ENCODE results near the gene FAT4. TPM values are rescaled to one million over a fixed set of nuclear protein-coding genes. Genes with fewer than 3 reads are reported as not detected.

The FAT4 gene, protein sequence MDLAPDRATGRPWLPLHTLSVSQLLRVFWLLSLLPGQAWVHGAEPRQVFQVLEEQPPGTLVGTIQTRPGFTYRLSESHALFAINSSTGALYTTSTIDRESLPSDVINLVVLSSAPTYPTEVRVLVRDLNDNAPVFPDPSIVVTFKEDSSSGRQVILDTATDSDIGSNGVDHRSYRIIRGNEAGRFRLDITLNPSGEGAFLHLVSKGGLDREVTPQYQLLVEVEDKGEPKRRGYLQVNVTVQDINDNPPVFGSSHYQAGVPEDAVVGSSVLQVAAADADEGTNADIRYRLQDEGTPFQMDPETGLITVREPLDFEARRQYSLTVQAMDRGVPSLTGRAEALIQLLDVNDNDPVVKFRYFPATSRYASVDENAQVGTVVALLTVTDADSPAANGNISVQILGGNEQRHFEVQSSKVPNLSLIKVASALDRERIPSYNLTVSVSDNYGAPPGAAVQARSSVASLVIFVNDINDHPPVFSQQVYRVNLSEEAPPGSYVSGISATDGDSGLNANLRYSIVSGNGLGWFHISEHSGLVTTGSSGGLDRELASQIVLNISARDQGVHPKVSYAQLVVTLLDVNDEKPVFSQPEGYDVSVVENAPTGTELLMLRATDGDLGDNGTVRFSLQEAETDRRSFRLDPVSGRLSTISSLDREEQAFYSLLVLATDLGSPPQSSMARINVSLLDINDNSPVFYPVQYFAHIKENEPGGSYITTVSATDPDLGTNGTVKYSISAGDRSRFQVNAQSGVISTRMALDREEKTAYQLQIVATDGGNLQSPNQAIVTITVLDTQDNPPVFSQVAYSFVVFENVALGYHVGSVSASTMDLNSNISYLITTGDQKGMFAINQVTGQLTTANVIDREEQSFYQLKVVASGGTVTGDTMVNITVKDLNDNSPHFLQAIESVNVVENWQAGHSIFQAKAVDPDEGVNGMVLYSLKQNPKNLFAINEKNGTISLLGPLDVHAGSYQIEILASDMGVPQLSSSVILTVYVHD (N-terminal part only)
- 10 to 100 TPM in 2 of 8 experiments, 1 to 10 TPM in 6; 6.1 to 17.3 (median 7.6) TPM for total RNA-seq

DNA sequence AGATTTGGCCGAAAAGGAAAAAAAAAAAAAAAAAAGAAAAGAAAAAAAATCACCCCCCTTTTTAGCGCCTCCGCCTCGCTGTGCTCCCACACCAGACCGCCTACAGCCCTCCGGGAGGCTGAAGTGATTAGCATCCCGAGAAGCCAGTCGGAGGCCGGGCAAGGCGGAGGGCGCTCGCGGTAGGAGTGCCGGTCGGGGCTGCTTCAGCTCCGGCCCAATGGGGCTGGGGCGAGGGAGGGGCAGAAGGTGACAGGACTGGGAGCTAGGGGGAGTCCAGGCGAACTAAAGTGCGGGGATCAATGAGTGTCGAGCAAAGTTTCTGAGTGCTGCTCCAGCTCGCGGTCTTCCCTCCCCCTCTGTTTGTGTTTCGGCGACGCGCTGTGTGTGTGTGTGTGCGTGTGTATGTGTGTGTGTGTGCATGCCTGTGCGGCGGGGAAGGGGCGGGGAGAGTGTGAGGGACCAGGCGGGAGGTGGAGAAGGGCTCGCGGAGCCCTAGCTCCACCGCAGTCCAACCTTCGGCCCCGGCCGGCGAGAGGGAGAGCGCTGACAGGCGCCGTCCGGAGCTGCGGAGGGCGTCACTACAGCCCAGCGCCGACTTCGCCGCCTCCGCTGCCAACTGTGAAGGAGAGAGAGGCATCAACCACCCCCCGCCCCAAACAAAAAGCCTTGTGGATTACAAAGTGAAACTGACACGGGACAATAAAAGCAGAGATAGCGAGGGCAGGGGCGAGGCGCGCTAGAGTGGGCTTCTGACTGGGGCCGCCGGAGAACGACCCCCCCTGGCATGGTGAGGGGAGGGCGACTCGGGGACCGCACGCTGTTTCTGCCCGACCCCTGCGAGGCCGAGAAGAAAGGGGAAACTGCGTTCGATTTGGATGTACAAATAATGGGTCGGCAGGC, at the start of gene FAT4:
Gene FAT4 (plus strand): TSS at position 280 of the 900 bp plus-strand sequence. CDS start 1,457 bp downstream, outside the sequence.
- 0 to 4% (median 0%) methylated on average over 8 to 10 of the region's 68 CpGs; no CpG with 5 or more reads in 5 of the 10 experiments for WGBS, 10 experiments
- H3K4me3 ChIP-seq, result peak within 1 kb of the TSS; percentile 50 to 77 (median 59)
- H3K4me1 ChIP-seq (replicated peaks in 1 of 2), result peaks cover 3% of the 10 kb centered on the region in 2 donors
- in situ Hi-C loops (cut with MboI; ENCODE audit: low pct_unique_long_range_greater_than_20kb in 2 of 9, low sequenced_read_pairs in 9 of 9, unreplicated experiment in 9 of 9), result loop anchor here in 5 of 9 experiments (10.0 to 25.0 kb wide), 3 partner anchors 440 to 1297 kb away; no protein-coding TSS in a partner anchor
- ATAC-seq (replicated peaks in 6 of 8), result peak; percentile 83 to 91 (median 89)
- H3K27ac ChIP-seq, result no peak within 1 kb of the TSS

DNA sequence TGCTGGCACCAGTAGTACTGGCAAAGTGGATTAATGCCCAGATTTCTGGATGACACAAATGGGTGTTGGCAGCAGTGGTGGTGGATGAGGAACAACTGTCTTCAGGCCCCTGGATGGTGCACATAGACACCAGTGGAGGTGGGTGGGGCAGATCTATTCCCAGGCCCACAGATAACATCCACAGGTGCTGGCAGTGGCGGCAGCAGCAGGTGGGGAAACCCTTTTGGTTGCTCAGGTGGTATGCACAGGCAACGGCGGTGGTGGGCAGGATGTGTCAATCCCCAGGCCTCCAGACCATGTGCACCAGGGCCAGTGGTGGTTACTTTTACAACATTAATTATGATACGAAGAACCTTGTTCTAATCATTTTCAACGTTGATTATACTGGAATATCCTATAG, 48.9 kb upstream of the FAT4 start:
- no peak for ATAC-seq (replicated peaks in 6 of 8)

DNA sequence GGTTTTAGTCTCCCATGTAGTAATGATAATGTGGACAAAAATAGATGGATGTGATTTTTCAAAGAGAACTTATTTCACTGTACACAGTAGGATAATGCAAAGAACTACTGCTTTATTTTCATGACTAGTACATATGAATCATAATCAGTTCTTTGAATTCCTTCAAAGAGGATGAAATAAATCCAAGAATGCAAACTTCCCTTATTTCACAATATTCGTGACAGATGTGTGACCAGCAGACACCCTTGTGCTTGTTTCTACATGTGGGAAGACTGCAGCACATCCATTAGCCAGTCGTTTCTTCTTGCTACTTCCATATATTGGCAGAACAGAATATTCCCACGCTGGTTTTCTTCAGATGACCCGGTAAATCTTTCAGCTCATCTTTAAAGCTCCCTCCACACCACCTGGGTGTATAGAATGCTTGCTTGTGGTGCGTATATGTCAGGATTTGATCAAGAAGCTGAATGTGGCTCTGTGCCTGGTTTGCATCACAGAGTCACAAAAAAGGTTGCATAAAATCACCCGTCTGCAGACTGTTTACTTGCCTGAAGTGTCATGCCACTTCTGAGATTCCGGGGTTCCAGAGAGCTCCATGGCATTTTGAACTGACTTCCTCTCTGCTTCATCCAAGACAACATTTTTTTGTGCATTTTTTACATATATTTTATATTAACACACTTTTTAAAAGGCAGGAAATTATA, 47.7 kb upstream of the FAT4 start:
- in situ Hi-C loops (cut with MboI; ENCODE audit: low pct_unique_long_range_greater_than_20kb in 2 of 9, low sequenced_read_pairs in 9 of 9, unreplicated experiment in 9 of 9), result loop anchor here in 1 of 9 experiments (25.0 kb wide), 1 partner anchor 930 kb away; no protein-coding TSS in a partner anchor
- WGBS, 10 experiments, result 0 to 100% (median 51%) methylated on average over 1 to 7 of the region's 7 CpGs
- peaks cover 6 to 12% of the 10 kb centered on the region in 2 donors for H3K4me1 ChIP-seq (replicated peaks in 1 of 2)
- no peak overlapping the region for H3K27ac ChIP-seq
- H3K4me3 ChIP-seq, result no peak overlapping the region
- ATAC-seq (replicated peaks in 6 of 8), result peak in 6 of 8 experiments; percentile 33 to 89 (median 66)

More for the DNA sequence above, 48.9 kb upstream of the FAT4 start:
- Histone ChIP-seq H3K27ac (no peak overlapping the region), H3K4me3 (no peak overlapping the region), H3K4me1 (replicated peaks in 1 of 2) (peaks cover 6 to 12% of the 10 kb centered on the region in 2 donors)
- in situ Hi-C loops (cut with MboI; ENCODE audit: low pct_unique_long_range_greater_than_20kb in 2 of 9, low sequenced_read_pairs in 9 of 9, unreplicated experiment in 9 of 9), result loop anchor here in 1 of 9 experiments (25.0 kb wide), 1 partner anchor 929 kb away; no protein-coding TSS in a partner anchor
- WGBS, 10 experiments, result 74 to 100% (median 96%) methylated on average over 2 to 4 of the region's 5 CpGs; no CpG with 5 or more reads in 1 of the 10 experiments

DNA sequence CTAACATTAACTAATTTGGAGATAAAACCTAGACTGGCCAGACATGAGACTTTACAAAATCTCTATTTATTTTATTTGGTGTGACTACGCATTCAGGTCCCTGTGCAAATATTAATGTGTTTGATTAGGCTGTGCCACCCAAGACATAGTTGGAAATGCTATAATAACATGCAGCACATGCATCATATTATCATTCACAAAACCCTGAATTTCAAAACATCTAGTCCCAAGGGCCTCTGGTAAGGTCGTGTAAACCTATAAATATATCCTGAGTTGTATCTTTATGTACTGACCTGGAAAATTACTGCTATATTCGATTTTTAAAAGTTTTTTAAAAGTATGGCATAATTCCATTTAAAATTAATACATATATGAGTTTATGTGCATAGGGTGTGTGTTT, 47.1 kb upstream of the FAT4 start:
- H3K27ac ChIP-seq, result no peak overlapping the region
- ATAC-seq (replicated peaks in 6 of 8), result peak in 1 of 8 experiments; percentile 70
- peaks cover 6 to 12% of the 10 kb centered on the region in 2 donors for H3K4me1 ChIP-seq (replicated peaks in 1 of 2)
- WGBS, 10 experiments, result 9 to 76% (median 53%) methylated on average over 1 to 3 of the region's 3 CpGs
- in situ Hi-C loops (cut with MboI; ENCODE audit: low pct_unique_long_range_greater_than_20kb in 2 of 9, low sequenced_read_pairs in 9 of 9, unreplicated experiment in 9 of 9), result loop anchor here in 1 of 9 experiments (25.0 kb wide), 1 partner anchor 930 kb away; no protein-coding TSS in a partner anchor
- H3K4me3 ChIP-seq, result no peak overlapping the region

DNA sequence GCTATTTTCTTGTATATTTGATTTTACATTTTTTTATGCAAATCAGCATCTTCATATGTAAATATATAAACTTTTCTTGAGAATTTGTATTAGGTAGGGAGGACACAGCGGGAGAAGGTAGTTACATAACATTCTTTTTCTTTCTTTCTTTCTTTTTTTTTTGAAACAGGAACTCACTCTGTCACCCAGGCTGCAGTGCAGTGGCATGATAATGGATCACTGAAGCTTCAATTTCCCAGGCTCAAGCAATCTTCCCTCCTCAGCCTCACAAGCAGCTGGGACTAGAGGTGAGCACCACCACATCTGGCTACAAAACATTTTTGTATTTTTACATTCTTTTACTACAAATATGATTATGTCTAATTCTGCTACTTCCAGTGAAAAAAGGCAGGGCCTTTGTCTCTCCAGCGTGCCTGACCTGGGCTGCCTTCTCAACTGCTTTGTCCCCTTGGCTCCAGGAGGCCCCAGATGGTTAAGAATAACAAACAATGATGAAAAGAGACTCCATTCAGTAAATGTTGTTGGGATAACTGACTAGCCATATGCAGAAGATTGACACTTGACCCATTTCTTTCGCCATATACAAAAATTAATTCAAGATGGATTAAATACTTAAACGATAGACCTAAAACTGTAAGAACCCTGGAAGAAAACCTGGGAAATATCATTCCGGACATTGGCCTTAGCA, 46.5 kb upstream of the FAT4 start:
- in situ Hi-C loops (cut with MboI; ENCODE audit: low pct_unique_long_range_greater_than_20kb in 2 of 9, low sequenced_read_pairs in 9 of 9, unreplicated experiment in 9 of 9), result loop anchor here in 1 of 9 experiments (25.0 kb wide), 1 partner anchor 931 kb away; no protein-coding TSS in a partner anchor
- no peak overlapping the region for H3K27ac ChIP-seq
- ATAC-seq (replicated peaks in 6 of 8), result peak in 2 of 8 experiments; percentile 28 to 52
- WGBS, 10 experiments, result 50 to 100% (median 70%) methylated on average over 1 to 5 of the region's 5 CpGs
- no peak overlapping the region for H3K4me3 ChIP-seq
- peaks cover 6 to 12% of the 10 kb centered on the region in 2 donors for H3K4me1 ChIP-seq (replicated peaks in 1 of 2)

DNA sequence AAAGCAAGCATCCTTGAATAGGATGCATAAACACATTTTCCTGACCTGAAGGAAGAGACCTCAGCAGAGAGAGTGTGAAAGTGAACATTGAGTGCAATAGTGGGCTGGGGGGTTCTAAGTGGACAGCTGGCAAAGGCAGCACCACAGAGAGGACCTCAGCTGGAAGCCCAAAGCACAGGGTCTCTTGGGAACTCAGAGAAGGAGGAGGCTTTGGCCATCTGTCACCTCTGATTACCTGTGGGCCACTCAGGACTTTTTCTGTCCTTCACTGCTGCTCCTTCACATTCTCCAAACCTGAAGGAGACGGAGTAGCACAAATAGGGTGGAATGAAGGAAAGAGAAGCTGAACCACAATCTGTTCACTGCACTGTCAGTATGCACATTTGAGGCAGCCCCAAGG, 37.9 kb upstream of the FAT4 start:
- H3K4me3 ChIP-seq, result no peak overlapping the region
- H3K27ac ChIP-seq, result no peak overlapping the region
- in situ Hi-C loops (cut with MboI; ENCODE audit: low pct_unique_long_range_greater_than_20kb in 2 of 9, low sequenced_read_pairs in 9 of 9, unreplicated experiment in 9 of 9), result loop anchor here in 2 of 9 experiments (25.0 kb wide), 1 partner anchor 940 kb away; no protein-coding TSS in a partner anchor
- no peak for ATAC-seq (replicated peaks in 6 of 8)
- H3K4me1 ChIP-seq (replicated peaks in 1 of 2), result no peaks in the 10 kb centered on the region
- WGBS, 10 experiments, result 43 to 100% (median 80%) methylated on average over 1 of the region's 1 CpG; no CpG with 5 or more reads in 5 of the 10 experiments

DNA sequence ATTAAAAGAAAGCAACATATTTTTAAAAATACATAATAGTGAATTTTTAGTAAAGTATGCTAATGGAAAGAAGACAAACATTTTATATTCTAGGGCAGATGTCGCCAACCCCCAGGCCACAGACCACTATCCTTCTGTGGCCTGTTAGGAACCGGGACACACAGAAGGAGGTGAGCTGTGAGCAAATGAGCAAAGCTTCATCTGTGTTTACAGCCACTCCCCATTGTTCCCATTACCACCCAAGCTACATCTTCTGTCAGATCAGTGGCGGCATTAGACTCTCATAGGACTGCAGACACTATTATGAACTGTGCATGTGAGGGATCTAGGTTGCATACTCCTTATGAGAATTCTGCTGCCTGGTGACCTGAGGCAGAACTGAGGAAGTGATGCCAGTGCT, 37.0 kb upstream of the FAT4 start:
- ATAC-seq (replicated peaks in 6 of 8), result peak in 1 of 8 experiments; percentile 65
- Histone ChIP-seq H3K4me1 (replicated peaks in 1 of 2) (no peaks in the 10 kb centered on the region), H3K4me3 (no peak overlapping the region), H3K27ac (no peak overlapping the region)
- 25 to 94% (median 72%) methylated on average over 1 to 3 of the region's 3 CpGs; no CpG with 5 or more reads in 4 of the 10 experiments for WGBS, 10 experiments
- in situ Hi-C loops (cut with MboI; ENCODE audit: low pct_unique_long_range_greater_than_20kb in 2 of 9, low sequenced_read_pairs in 9 of 9, unreplicated experiment in 9 of 9), result loop anchor here in 2 of 9 experiments (25.0 kb wide), 1 partner anchor 940 kb away; no protein-coding TSS in a partner anchor

DNA sequence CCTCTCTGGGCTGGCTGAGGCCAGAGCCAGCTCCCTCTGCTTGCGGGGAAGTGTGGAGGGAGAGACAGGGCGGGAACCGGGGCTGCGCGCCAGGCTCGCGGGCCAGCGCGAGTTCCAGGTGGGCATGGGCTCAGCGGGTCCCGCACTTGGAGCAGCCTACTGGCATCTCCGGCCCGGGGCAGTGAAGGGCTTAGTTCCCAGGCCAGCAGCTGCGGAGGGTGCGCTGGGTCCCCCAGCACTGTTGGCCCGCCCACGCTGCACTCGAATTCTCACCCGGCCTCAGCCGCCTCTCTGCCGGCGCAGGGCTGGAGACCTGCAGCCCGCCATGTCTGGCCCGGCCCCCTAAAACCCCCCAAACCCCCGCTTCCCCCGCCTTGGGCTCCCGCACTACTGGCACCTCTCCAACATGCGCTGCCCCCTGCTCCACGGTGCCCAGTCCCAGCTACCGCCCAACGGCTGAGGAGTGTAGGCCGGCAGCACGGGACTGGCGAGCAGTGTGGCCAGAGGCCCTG, 33.8 kb upstream of the FAT4 start:
- no peak for ATAC-seq (replicated peaks in 6 of 8)
- Histone ChIP-seq H3K4me3 (no peak overlapping the region), H3K4me1 (replicated peaks in 1 of 2) (no peaks in the 10 kb centered on the region), H3K27ac (no peak overlapping the region)
- WGBS, 10 experiments, result 96 to 100% (median 100%) methylated on average over 1 to 8 of the region's 34 CpGs; no CpG with 5 or more reads in 7 of the 10 experiments
- in situ Hi-C loops (cut with MboI; ENCODE audit: low pct_unique_long_range_greater_than_20kb in 2 of 9, low sequenced_read_pairs in 9 of 9, unreplicated experiment in 9 of 9), result loop anchor here in 2 of 9 experiments (25.0 kb wide), 1 partner anchor 944 kb away; no protein-coding TSS in a partner anchor

DNA sequence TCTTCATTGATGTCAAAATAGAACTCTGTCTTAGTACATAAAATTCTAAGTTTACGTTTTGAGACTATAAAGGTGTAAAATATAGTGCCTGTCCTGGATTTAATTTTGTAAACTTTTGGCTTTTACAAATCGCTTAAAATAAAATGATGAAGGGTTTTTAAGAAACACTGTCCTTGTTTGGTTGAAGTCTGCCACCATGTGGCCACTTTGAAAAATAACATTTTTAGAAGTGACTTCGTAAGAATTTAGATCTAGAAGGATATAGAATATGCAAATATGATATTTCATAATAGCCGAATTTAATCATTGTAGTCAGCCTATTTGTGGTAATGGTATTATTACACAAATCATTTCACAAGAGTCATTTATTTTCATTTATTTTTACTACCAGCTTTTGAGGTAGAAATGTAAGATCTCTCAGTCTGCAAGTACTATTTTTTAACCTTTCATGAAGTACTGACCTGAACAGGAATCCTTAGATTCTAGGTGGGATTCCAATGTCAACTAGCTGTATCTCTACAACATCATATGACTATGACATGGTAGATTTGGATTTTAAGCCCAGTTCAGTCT, 31.0 kb upstream of the FAT4 start:
- in situ Hi-C loops (cut with MboI; ENCODE audit: low pct_unique_long_range_greater_than_20kb in 2 of 9, low sequenced_read_pairs in 9 of 9, unreplicated experiment in 9 of 9), result loop anchor here in 2 of 9 experiments (25.0 kb wide), 1 partner anchor 946 kb away; no protein-coding TSS in a partner anchor
- Histone ChIP-seq H3K27ac (no peak overlapping the region), H3K4me3 (no peak overlapping the region), H3K4me1 (replicated peaks in 1 of 2) (no peaks in the 10 kb centered on the region)
- peak in 2 of 8 experiments; percentile 29 to 47 for ATAC-seq (replicated peaks in 6 of 8)
- WGBS, 10 experiments, result 0 to 26% (median 0%) methylated on average over 3 to 4 of the region's 4 CpGs; no CpG with 5 or more reads in 1 of the 10 experiments

DNA sequence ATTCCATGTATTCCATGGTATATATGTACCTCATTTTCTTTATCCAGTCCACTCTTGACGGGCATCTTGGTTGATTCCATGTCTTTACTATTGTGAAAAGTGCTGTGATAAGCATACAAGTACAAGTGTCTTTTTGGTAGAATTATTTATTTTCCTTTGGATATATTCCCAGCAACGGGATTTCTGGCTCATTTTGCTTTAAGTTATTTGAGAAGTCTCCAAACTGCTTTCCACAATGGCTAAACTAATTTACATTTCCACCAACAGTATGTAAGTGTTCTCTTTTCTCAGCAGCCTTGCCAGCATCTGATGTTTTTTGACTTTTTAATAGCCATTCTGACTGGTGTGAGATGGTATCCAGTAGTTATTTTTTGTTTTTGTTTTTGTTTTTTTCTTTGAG, 17.6 kb upstream of the FAT4 start:
- Histone ChIP-seq H3K4me3 (no peak overlapping the region), H3K27ac (no peak overlapping the region), H3K4me1 (replicated peaks in 1 of 2) (no peaks in the 10 kb centered on the region)
- in situ Hi-C loops (cut with MboI; ENCODE audit: low pct_unique_long_range_greater_than_20kb in 2 of 9, low sequenced_read_pairs in 9 of 9, unreplicated experiment in 9 of 9), result loop anchor here in 2 of 9 experiments (25.0 kb wide), 1 partner anchor 960 kb away; no protein-coding TSS in a partner anchor
- ATAC-seq (replicated peaks in 6 of 8), result no peak
- 18 to 100% (median 55%) methylated on average over 1 to 2 of the region's 2 CpGs; no CpG with 5 or more reads in 1 of the 10 experiments for WGBS, 10 experiments

Measured in motor neuron (in vitro differentiated cells).